Right hindlimb (tissue), 1 donor: ENCODE results near the gene PTPRT.
"Not testable (repeated sequence)": the region's sequence is repeated elsewhere in the genome, so short reads cannot be mapped to it uniquely, and the experiment has no call there.

Experiments used
- DNase-seq: peaks from one replicate; pipeline ENCODE4 v3.0.0-alpha.2; 2018

Gene PTPRT

GRCh38 chr20:42963796-42964195 is 225.9 kb downstream of the PTPRT start:
- no peak for DNase-seq

- DNase-seq: no peak
These were observed 227.9 kb downstream of the PTPRT start for GRCh38 chr20:42961771-42962170.

DNA sequence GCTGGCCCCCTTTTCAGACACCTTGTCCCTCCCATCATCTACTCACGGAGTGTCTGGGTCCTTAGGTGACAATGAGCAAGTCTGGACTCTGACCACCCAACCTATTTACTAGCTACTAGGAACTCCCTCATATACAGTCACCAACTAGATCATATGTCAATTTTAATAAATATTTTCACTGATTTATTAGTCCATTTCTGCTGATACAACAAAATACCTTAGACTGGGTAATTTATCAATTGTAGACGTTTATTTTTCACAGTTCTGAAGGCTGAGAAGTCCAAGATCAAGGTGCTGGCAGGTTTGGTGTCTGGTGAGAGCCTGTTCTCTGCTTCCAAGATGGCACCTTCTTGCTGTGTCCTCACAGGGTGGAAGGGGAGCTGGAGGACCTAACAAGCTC is 229.7 kb downstream of the PTPRT start:
- DNase-seq: no peak

GRCh38 chr20:42958367-42959069 is 231.2 kb downstream of the PTPRT start:
- DNase-seq: no peak

DNA sequence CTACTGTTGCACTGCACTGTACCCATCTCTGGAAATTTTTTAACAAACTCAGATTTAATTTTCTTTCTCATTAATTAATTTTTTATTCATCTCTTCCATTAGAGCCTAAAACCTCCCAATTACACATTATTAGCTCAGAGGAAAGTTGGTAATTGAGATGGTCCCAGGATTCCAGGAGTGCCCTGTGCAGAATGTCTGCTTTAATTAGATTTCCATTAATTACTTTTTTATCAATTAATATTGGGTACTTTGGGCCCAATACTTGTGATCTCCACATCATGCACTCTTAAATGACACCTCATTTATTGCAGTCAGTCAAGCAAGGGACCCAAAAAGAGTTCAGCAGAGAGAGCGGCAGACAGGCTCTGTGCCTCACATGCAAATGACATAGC is 232.0 kb downstream of the PTPRT start:
- DNase-seq: no peak

GRCh38 chr20:42957018-42957703 is 232.5 kb downstream of the PTPRT start:
- DNase-seq: no peak

DNA sequence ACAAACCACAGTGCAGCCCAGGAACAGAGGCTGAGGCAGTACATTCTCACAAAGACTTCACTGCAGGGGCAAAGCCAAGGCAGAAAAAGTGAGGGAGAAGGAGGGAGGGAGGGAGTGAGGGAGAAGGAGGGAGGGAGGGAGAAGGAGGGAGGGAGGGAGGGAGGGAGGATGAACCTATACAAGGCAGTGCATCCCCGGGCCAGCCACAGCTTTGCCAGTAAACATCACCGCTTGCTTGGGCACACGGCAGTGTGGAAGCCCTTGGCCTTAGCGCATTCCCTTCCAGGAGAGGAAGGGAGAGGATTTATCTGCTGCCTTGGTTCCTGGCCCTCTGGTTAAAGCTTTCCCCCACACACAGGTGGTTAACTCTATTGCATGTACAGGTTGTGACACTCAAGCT is 234.0 kb downstream of the PTPRT start:
- DNase-seq: no peak

GRCh38 chr20:42954951-42955350 is 234.8 kb downstream of the PTPRT start:
- DNase-seq: no peak

GRCh38 chr20:42949950-42950349 is 239.8 kb downstream of the PTPRT start:
- no peak for DNase-seq

DNA sequence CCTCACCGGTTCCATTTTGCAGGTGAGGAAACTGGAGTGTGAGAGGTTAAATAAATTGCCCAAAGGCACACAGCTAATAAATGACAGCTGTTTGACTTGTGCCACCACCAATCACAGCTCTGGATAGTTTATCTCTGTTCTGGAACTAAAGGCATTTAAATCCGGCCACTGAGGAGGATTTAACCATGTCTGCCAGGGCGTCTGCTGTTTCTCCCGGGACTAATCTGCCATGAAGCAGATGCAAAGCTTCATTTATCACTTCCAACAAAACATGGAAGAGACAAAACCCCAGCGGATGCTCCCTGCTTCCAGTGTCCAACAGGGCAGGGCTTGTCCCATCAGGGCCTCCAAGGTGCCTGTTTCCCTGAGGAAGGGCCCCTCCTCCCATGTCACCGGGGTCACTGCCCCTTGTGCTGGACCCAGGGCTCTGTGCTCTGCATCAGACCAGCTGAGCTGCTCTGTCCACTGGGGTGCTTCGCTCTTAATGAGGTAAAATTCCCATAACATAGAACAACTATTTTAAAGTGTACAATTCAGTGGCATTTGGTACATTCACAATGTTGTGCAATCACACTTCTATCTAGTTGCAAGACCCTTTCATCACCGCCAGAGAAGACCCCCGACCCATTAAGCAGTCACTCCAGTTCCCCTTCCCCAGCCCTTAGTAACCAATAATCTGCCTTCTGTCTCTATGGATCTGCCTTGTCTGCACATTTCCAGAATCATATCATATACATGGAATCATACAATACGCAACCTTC is 244.3 kb downstream of the PTPRT start:
- peak; percentile 35 for DNase-seq

DNA sequence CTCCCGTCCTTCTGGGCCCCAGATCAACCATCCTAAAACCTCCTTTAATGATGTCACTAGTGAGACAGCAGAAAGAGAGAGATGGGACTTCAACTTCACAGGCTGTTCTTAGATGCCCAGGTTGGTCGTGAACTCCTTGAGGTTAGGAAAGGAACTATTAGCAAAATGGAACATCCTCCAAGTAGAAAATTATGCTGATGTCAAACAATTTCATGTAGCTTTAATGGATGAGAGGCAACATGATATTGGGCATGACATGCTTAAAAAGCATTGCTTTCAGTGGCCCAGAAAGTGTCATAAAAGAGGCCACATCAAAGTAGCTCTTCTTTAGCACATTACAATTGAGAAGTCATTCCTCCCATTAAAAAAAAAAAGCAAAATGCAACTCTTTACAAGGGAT is 248.1 kb downstream of the PTPRT start:
- no peak for DNase-seq

DNA sequence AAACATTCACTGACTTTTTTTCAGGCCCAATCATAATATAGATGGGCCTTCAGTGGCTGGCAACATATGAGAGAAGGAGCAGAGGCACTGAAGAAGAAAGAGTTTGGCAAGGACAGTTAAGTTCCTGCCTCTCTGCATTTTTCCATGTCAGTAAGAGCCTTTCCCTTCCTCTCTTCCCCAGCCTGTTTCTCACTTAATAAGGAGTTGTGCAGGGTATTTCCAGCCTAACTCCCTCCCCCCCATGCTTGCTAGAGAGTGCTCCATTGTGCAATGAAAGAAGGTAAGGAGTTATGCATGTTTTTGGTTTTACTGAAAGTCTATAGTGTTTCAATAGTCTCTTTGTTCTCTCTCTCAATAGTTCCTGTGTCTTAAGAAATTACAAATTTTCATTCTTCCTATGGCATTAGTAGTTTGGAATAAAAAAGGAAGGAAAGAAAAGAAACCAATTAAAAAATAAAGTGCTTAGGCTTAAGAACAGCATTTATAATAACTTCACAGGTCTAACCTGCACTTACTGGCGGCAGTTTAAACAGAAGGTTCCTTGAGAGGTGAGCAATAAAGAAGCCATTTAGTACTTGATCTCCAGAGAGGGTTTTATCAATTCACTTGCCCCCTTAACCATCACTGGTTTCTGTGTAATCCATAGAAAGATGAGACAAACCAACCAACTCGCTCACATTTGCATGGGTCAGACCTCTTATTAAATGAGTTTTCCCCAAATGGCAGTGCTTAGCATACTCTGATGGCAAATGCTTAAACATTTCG is 251.1 kb downstream of the PTPRT start:
- peak; percentile 19 for DNase-seq

DNA sequence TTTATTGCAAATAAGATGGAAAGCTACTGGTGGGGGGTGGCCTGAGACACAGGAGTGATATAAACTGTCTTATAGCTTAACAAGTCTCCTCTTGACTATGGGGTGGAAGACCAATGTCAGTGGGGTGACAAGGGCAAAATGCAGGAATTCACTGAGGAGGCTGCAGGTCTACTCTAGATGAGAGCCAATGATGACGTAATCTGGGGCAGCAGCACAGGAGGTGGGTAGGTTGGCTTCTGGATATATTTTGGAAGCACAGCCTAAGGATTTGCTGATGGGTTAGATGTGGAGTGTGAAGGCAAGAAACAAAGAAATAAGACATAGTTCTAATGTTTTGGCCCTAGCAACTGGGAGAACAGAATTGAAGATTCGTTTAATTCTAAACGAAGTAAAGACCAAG is 253.2 kb downstream of the PTPRT start:
- DNase-seq: no peak

DNA sequence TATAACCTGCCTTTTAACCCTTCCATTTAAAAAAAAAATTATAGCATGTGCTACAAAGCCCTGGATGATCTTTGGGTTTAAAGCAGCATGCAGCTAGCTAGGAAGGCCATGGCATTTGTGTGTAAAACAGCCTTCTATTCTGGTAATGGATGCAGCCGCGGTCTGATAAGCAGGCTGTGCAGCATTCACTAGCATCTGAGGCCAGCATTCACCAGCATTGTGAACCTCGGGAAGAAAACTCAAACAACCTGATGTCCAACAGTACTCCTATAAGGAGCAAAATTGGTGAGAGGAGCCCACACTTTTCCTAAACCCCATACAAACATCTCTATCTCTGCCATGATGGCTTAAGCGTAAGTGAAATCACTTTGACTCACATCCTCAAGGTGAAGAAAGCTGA is 265.5 kb downstream of the PTPRT start:
- DNase-seq: no peak

GRCh38 chr20:42923348-42923918 is 266.3 kb downstream of the PTPRT start:
- no peak for DNase-seq

- no peak for DNase-seq
These were observed 268.9 kb downstream of the PTPRT start for GRCh38 chr20:42920776-42921175.

DNA sequence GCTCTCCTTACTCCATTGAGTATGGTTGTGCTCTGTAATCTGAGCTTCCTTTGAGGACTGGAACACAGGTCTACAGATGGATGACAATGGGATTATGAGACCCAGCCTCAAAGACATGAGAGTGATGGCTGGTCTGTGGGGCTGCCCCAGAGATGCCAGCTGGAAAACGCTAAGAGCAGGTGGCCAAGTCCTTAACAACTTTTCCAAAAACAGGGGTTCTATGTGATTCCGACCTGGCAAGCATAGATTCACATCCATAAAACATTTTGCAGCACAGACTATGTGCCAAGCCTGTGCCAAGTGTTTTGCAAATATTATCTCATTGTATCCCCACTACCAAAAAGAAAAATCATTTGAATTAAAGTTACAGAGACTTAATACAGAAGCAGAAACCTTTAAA is 270.4 kb downstream of the PTPRT start:
- no peak for DNase-seq

- no peak for DNase-seq
These were observed 274.6 kb downstream of the PTPRT start for GRCh38 chr20:42915081-42915480.

DNA sequence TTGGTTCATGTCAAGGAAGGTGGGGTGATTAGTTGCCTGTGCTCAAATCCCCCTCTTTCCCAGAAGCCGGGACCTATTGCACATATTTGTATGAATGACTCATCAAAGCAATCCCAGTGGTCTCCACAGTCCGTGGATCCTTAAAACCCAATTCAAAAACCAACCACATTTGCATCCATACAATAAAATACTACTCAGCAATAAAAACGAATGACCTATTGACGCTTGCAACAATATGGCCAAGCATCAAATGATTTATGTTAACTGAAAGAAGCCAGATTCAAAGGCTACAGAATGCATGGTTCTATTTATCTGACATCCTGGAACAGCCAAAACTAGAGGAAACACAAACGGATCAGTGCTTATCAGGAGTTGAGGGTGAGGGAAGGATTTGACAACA is 275.4 kb downstream of the PTPRT start:
- no peak for DNase-seq

DNA sequence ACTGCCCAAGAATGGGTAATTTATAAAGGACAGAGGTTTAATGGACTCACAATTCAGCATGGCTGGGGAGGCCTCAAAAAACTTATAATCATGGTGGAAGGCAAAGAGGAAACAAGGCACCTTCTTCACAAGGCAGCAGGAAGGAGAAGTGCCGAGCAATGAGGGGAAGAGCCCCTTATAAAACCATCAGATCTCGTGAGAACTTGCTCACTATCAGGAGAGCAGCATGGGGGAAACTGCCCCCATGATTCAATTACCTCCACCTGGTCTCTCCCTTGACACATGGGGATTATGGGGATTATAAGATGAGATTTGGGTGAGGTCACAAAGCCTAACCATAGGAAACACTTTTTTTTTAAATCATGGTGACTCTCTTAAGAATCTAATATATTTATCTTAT is 278.9 kb downstream of the PTPRT start:
- not testable (repeated sequence) for DNase-seq

GRCh38 chr20:42907730-42908129 is 282.0 kb downstream of the PTPRT start:
- no peak for DNase-seq

GRCh38 chr20:42906120-42906519 is 283.6 kb downstream of the PTPRT start:
- no peak for DNase-seq

DNA sequence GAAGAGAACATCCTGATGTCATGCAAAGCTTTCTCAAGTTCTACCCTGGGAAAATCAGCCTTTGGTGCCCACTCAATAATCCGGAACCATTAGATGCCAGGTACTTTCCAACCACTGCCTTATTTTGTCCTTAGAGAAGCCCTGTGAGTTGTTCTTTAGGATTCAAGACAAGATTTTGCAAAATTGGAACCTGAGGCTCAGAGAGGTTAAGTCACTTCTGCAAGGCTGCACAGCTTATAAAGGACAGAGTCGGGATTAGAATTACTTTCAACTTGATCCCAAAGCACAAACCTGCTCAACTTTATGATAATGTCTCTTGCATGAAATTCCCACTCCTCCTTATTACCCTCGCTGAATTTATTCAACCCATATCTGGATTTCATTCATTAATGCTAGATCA is 287.2 kb downstream of the PTPRT start:
- no peak for DNase-seq
